Ramos (cell line): ENCODE results near the gene SPRY2.

Source experiments
- in situ Hi-C: fragments of 300-500 bp; cut with MboI; formaldehyde crosslinking; loops from one replicate; pipeline ENCODE4 v1.14.3; 2022; ENCODE audit warnings: low sequenced_read_pairs; ENCODE audit not compliant: unreplicated experiment

SPRY2 gene

DNA sequence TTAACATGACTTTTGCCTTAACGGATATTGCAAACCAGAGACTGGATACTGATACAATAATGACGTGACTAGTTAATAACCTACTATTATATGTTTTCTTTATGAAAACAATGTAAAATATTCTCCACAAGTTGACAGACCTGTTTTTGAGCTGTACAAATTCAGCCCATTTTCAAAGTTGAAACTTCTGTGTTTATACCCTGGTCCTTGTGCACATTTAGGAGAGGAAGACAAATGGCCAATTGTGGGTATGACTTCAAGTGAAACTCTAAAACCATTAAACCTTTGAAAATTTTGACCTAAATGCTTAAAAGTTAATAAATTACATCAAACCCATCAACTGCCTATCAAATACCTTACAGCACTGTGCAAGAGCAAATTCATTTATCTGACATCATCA, 8.9 kb downstream of the SPRY2 start:
- in situ Hi-C loops = loop anchor here (25.0 kb wide), 1 partner anchor 680 kb away; no protein-coding TSS in a partner anchor

DNA sequence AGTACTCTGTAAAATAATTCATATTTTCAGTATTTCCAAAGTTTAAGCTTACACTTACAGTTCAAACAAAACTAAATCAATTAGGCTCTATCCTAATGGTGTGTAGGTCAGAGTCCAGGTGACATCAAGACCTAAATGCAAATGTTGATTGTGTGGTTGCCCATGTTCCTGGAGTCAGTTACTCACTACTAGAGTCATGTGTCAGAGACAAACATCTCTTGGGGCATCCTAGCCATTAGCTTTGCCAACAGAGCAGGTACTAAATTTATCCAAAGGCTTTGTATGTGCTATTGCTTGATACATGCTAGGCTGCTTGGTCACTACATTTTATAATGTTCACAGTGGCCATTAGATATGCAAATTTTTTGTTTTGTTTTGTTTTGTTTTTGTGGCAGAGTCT, 11.7 kb downstream of the SPRY2 start:
- in situ Hi-C loops = loop anchor here (25.0 kb wide), 1 partner anchor 683 kb away; no protein-coding TSS in a partner anchor

DNA sequence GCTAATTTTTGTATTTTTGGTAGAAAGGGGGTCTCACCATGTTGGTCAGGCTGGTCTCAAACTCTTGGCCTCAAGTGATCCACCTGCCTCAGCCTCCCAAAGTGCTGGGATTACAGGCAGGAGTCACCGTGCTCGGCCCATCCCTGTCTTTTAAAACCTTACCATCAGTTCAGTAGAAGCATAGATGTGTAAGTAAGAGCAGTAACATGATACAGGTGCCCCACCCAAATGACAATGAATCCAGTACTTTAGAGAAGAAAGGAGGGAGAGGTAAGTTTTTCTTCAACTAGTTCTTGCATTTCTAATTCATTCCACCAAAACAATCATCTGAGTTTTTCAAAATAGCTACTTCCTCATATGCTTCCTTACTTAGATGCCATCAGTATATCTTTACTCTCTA, 21.9 kb downstream of the SPRY2 start:
- in situ Hi-C loops = no loop called here

- in situ Hi-C loops = no loop called here
Observed at GRCh38 chr13:80314711-80315653, 25.9 kb downstream of the SPRY2 start.

DNA sequence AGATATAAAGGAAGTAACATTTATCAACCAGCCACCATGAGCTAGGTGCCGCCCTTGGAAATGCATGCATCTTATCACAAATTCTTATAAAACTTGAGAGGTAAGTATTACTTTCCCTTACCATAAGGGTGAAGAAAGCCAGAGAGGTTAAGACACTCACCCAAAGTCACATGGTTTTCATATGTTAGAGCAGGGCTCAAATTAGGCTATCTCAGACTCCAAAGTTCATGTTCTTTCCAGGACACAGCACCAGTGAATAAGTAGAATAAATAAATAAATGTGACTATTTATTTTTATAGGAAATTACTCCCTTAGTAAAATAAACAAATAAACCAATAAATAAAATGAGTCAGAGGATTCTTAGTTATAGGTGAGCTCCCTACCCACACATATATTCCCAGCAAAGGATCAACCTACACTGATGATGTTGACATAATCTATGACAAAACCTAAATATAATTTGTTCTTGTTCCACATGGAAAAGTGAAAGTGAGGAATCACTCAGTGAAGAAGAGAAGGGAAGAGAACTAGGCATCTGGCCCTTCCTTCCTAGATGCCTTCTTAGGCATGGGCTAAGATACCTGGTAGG, 27.2 kb downstream of the SPRY2 start:
- in situ Hi-C loops = no loop called here

DNA sequence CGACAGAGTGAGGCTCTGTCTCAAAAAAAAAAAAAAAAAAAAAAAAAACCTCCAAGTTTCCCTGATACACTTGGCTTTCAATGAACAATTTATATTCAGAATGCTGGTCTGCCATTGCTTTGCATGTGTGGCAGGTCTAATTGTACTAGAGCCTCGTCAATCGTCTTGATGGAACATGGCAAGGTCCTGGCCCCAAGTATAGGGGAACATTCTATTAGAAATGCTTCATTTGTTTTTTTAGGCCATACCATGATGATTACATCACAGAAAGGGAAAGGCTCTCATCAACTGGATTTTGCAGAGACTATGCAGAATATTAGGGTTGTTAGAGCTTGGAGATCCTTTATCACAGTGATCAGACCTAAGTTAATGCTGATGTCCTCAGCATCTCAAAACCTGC, 28.0 kb downstream of the SPRY2 start:
- in situ Hi-C loops = no loop called here

DNA sequence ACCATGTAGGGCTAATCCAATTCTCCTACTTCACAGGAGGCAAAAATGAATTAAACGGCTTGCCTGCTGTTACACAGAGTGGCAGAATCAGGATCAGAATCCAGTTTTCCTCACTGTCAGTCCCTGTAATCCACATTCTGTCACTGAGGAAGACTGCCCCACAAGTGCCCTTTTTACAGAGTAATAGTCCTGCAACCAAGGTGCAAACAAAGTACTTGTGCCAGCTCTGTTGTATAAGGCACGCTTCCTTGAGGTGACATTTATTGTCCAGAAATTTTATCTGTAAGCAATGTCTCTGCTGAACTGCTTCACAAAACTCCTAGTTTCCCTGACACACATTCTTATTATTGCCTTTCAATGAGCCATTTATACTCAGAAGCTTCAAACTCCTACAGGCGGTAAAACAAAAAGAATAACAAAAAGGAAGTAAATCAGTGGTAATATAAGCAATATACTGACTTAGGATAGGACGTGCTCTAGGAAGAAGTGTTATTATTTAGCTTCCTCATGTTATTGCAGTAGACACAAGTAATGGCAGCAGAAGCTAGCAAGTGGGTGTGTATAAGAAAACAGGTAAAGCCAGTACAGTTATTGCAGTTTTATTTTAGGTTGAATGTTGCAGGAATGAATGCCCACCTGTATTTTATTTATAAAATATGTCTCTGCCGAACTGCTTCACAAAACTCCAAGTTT, 28.8 kb downstream of the SPRY2 start:
- in situ Hi-C loops = no loop called here

DNA sequence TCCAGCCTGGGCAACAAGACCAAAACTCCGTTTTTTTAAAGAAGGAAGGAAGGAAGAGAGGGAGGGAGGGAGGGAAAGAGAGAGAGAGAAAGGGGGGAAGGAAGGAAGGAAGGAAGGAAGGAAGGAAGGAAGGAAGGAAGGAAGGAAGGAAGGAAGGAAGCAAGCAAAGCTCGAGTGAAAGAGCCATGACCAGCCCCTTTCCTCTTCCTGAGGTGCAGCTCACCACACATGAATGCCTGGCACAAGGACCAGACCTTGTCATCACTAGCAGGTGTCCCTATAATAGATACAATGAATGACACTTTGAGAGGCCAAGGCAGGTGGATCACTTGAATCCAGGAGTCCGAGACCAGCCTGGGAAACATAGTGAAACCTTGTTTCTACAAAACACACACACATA, 31.0 kb downstream of the SPRY2 start:
- in situ Hi-C loops = no loop called here

- in situ Hi-C loops = no loop called here
Observed at GRCh38 chr13:80307401-80307987, 33.4 kb downstream of the SPRY2 start.

DNA sequence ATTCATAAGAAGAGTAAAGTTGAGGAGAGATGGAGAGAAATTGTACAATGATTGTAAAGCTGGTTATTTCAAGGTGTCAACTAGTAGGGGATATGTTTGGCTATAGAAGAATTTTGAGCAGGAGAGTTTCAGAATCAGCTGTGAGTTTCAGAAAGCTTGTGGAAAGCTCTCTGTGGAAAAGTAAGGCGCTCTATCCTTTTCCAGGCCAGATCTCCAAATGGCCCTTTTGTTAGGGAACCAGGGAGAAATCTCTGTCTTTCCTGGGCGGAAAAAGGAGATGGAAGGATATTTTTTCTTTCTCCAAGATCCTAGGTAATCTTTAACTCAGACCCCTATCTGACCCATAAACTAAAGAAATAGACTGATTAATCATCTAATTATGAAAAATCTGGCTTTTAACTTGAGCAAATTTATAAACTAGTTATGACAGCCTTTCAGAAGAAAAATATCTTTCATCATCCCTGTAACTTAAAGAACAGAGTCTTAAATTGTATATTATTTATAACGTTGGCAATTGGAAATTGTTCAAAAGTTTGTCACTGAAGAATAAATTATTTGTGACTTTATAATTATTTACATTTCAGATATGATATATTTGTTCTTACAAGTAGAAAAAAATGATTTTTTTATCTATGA, 34.5 kb downstream of the SPRY2 start:
- in situ Hi-C loops = no loop called here

GRCh38 chr13:80305737-80306136, 35.2 kb downstream of the SPRY2 start:
- in situ Hi-C loops = no loop called here

DNA sequence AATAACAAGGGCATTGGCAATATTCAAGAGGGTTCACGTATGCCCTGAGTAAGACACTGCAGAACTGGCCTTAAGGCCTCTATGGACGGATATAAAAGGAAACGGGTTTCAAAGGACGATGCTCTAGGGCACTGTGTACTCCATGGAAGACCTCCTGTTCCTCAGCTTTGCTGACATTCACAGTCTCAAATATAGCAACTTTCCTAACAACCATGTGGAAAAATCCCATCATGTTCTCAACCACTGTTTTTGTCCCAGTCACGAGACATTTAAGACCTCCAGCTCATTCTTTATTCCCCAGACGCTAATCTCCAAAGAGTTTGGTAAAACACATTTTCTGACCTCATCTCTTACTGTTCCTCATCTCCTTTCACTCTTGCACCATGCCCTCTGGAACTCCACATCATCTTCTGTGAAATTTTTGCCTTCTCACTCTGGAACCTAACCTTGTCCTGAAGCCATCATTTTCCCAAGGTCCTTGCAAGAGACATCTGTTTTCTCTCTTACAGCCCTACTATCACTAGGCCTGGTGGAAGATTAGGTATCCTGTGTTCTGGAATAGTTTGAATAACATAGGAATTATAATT, 37.6 kb downstream of the SPRY2 start:
- in situ Hi-C loops = no loop called here

DNA sequence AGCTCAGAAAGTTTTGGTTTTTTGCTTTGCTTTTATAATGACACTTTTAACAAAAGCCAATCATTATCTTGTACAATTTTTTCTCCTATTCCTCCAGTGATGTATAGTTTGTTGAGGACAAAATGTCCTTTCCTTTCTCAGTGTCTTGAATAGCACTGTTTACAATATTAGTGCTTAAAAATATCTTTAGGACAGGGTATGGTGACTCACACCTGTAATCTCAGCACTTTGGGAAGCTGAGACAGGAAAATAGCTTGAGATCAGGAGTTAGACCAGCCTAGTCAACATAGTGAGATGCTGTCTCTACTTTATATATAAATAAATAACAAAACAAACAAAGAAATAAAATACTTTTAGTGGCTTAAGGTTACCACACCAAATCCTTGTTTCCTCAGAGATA, 41.9 kb downstream of the SPRY2 start:
- in situ Hi-C loops = no loop called here

DNA sequence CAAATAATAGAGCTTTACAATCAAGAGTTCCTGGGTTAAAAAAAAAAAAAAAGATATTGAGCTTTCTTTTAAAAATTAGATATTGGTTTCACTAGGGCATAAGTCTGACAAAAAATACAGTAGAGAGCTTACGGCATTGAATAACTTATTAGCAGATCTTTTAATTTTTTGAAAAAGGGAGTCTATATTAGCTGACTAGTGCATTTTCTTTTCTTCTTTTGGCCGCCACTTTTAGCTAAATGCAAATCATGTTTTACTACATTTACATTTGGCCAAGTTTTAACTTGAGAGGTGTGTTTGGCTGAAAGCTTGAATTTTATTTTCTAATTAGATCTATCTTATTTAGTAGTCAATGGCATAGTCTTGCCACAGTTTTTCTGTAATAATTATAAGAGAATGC, 43.4 kb downstream of the SPRY2 start:
- in situ Hi-C loops = no loop called here

DNA sequence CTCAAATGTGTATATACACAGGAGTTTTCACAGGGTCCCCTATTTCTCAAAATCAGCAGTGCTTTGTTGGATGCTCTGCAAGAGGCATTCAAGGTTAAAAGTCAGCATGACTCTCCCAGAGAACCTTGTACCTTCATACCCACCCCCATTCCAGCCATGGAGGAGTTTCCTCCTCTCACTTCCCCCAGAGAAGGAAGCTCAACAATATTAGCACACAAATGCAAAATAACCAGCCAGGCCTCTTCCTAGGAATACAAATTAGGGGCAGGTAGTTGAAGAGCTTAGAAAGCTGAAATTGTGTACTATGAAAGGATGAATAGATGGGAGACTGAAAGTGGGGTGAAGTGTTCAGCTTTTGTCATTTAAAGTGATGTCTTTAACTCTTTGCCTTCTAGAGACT, 43.8 kb downstream of the SPRY2 start:
- in situ Hi-C loops = no loop called here

- in situ Hi-C loops = no loop called here
Observed at GRCh38 chr13:80296638-80297037, 44.3 kb downstream of the SPRY2 start.

DNA sequence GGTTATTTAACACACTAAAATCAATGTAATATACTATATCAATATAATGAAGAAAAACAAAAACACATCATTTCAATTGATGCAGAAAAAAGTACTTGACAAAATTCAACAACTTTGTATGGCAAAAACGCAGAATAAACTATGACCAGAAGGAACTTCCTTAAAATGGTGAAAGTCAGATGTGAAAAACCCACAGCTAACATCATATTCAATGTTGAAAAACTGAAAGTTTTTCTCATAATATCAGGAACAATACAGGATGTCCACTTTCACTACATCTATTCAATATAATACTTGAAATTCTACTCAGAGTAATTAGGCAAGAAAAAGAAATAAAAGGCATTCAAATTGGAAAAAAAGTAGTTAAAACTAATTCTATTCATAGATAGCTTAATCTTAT, 50.3 kb downstream of the SPRY2 start:
- in situ Hi-C loops = no loop called here
